Colon (tissue), 2 donors: Measurements from ENCODE around the gene UTP4.

Experiments
- FAIRE-seq: peaks from 2 replicates; lab custom pipeline; 2012; peaks lifted over from hg19 to GRCh38; lab: Jason Lieb, UNC
- donor health status: control.
- donor health status: control.

The UTP4 gene

GRCh38 chr16:69176033-69176800 lies 43.8 kb downstream of the UTP4 start:
- no peak for FAIRE-seq

- no peak for FAIRE-seq
Measured at GRCh38 chr16:69179328-69180010, 47.0 kb downstream of the UTP4 start.

GRCh38 chr16:69180011-69180338 lies 47.5 kb downstream of the UTP4 start:
- no peak for FAIRE-seq

GRCh38 chr16:69182730-69183416 lies 50.4 kb downstream of the UTP4 start:
- FAIRE-seq = no peak

- no peak for FAIRE-seq
Measured at GRCh38 chr16:69186642-69187445, 54.4 kb downstream of the UTP4 start, which contains the start of gene SNTB2. TSS of gene SNTB2 (plus strand) at chr16:69187164. CDS start at chr16:69187167, 3 bp downstream.

GRCh38 chr16:69187446-69188235 lies 55.2 kb downstream of the UTP4 start:
- no peak for FAIRE-seq

- FAIRE-seq = no peak
Measured at GRCh38 chr16:69188236-69188549, 55.7 kb downstream of the UTP4 start.

- FAIRE-seq = no peak
Measured at GRCh38 chr16:69188716-69189115, 56.3 kb downstream of the UTP4 start.

- FAIRE-seq = no peak
Measured at GRCh38 chr16:69190046-69190588, 57.7 kb downstream of the UTP4 start.

- FAIRE-seq = no peak
Measured at GRCh38 chr16:69190598-69190997, 58.1 kb downstream of the UTP4 start.

- no peak for FAIRE-seq
Measured at GRCh38 chr16:69191136-69191535, 58.7 kb downstream of the UTP4 start.

- no peak for FAIRE-seq
Measured at GRCh38 chr16:69193855-69194254, 61.4 kb downstream of the UTP4 start.

GRCh38 chr16:69194488-69194887 lies 62.0 kb downstream of the UTP4 start:
- no peak for FAIRE-seq

- FAIRE-seq = no peak
Measured at GRCh38 chr16:69195369-69196029, 63.0 kb downstream of the UTP4 start.

GRCh38 chr16:69197573-69197972 lies 65.1 kb downstream of the UTP4 start:
- FAIRE-seq = no peak

GRCh38 chr16:69199382-69199781 lies 66.9 kb downstream of the UTP4 start:
- FAIRE-seq = no peak

GRCh38 chr16:69201291-69201690 lies 68.8 kb downstream of the UTP4 start:
- no peak for FAIRE-seq

GRCh38 chr16:69201787-69202186 lies 69.3 kb downstream of the UTP4 start:
- FAIRE-seq = no peak

GRCh38 chr16:69204172-69204571 lies 71.7 kb downstream of the UTP4 start:
- no peak for FAIRE-seq

- no peak for FAIRE-seq
Measured at GRCh38 chr16:69209735-69210134, 77.3 kb downstream of the UTP4 start.

GRCh38 chr16:69217433-69217832 lies 85.0 kb downstream of the UTP4 start:
- no peak for FAIRE-seq
